D721Med (cell line): ENCODE results near the gene TNS1.

Experiments used
- DNase-seq: peaks from one replicate; pipeline ENCODE4 v3.0.0; 2011; ENCODE audit warnings: low spot score; ENCODE audit not compliant: insufficient read length
- FAIRE-seq: peaks from 2 replicates; lab custom pipeline; 2011; peaks lifted over from hg19 to GRCh38; lab: Jason Lieb, UNC
- CTCF ChIP-seq: IDR thresholded peaks from 2 replicates; pipeline ENCODE4 v1.5.1; 2012; ENCODE audit warnings: mild to moderate bottlenecking, control low read depth; ENCODE audit not compliant: insufficient read depth; ENCODE audit errors: missing control alignments

The TNS1 gene

GRCh38 chr2:217893440-217893839 lies 109.4 kb downstream of the TNS1 start:
- no peak for TF ChIP-seq CTCF
- no peak for DNase-seq
- no peak for FAIRE-seq

GRCh38 chr2:217892560-217892959 lies 110.2 kb downstream of the TNS1 start:
- FAIRE-seq (no peak), DNase-seq (no peak)
- no peak for TF ChIP-seq CTCF

GRCh38 chr2:217890445-217890844 lies 112.3 kb downstream of the TNS1 start:
- no peak for FAIRE-seq
- no peak for DNase-seq
- TF ChIP-seq CTCF = no peak

- FAIRE-seq = no peak
- no peak for TF ChIP-seq CTCF
- DNase-seq = no peak
Measured at GRCh38 chr2:217889656-217890055, 113.1 kb downstream of the TNS1 start.

GRCh38 chr2:217887841-217888701 lies 114.7 kb downstream of the TNS1 start:
- FAIRE-seq (no peak), DNase-seq (no peak)
- TF ChIP-seq CTCF = no peak

- peak; percentile 59 for TF ChIP-seq CTCF
- FAIRE-seq (no peak), DNase-seq (no peak)
Measured at GRCh38 chr2:217886720-217887309, 116.0 kb downstream of the TNS1 start.

- no peak for DNase-seq
Measured at GRCh38 chr2:217886091-217886490, 116.7 kb downstream of the TNS1 start.

More at GRCh38 chr2:217886091-217886490, 116.7 kb downstream of the TNS1 start:
- no peak for FAIRE-seq
- no peak for TF ChIP-seq CTCF
